Ovary (tissue), 9 donors: Measurements from ENCODE around the gene SLC66A3. TPM values are rescaled to one million over a fixed set of nuclear protein-coding genes. Genes with fewer than 3 reads are reported as not detected.
A peak's percentile ranks its signal among the peaks of the same experiment; 100 is the strongest.

Experiments used
- DNase-seq, 5 donors: peaks; one replicate each; pipeline ENCODE4 v3.0.0-alpha.2; 2019 to 2020
- H3K27ac ChIP-seq, 2 donors: fragments of 200-600 bp; one replicate each; pipeline versions ENCODE4 v1.5.1 to v1.8.0; 2019 to 2022
- H3K27me3 ChIP-seq: fragments of 200-600 bp; one replicate; pipeline ENCODE4 v1.8.0; 2022
- H3K36me3 ChIP-seq: fragments of 200-600 bp; sonication (generic); one replicate; pipeline ENCODE4 v1.5.1; 2019
- H3K4me1 ChIP-seq: one replicate; pipeline ENCODE4 v1.8.1; 2013; ENCODE audit warnings: mild to moderate bottlenecking, moderate library complexity; ENCODE audit not compliant: insufficient read depth
- H3K4me3 ChIP-seq: fragments of 200-600 bp; sonication (generic); one replicate; pipeline ENCODE4 v1.5.1; 2017
- H3K9me3 ChIP-seq, 2 donors: fragments of 200-600 bp in 1 of 2; sonication (generic) in 1 of 2; one replicate each; pipeline versions ENCODE4 v1.5.1 to v1.8.1; 2013 to 2019; ENCODE audit warnings: mild to moderate bottlenecking in 1 of 2, moderate library complexity in 1 of 2
- CTCF ChIP-seq, 3 donors: fragments of 450-650 bp in 2 of 3; fragments of 200-600 bp in 1 of 3; IDR thresholded peaks; one replicate each; pipeline versions ENCODE4 v1.5.1 to v1.8.0; 2016 to 2022; ENCODE audit warnings: antibody characterized with exemption in 3 of 3, mild to moderate bottlenecking in 1 of 3
- EP300 ChIP-seq: sonication (generic); formaldehyde crosslinking; IDR thresholded peaks from one replicate; pipeline ENCODE4 v1.6.1; 2017; ENCODE audit warnings: antibody characterized with exemption
- POLR2A ChIP-seq: fragments of 450-650 bp; IDR thresholded peaks from one replicate; pipeline ENCODE4 v1.6.1; 2017; ENCODE audit warnings: antibody characterized with exemption, mild to moderate bottlenecking, moderate library complexity
- WGBS, 3 donors: extraction: QIAGEN DNeasy Blood & Tissue Kit in 1 of 3; methylation state at CpG; one replicate each; pipeline versions ENCODE4 v1.1.5 to v1.1.7; 2013 to 2017; 5-methylcytosine and 5-hydroxymethylcytosine counted together
- intact Hi-C, 4 donors: fragments of 100-400 bp; cut with DNase I; formaldehyde crosslinking; loops; one replicate each; pipeline versions ENCODE4 v1.11.0 to v1.15.1; 2022 to 2023
- polyA plus RNA-seq, 2 donors: library from polyadenylated mRNA; stranded (reverse); fragments of 200-250 nt in 1 of 2; fragments of 350-450 nt in 1 of 2; fragmentation: Illumina TruSeq in 1 of 2; extraction: RNeasy Lipid Tissue Mini Kit (QIAGEN cat#74804) in 1 of 2; gene quantifications; one replicate each; pipeline ENCODE4 v1.2.3, GENCODE V29; 2013 to 2014
- total RNA-seq, 7 donors: library from RNA; depleted of rRNA in 2 of 7; stranded (reverse); fragments of >200 nt in 2 of 7; fragmentation: NEBNext Ultra II Directional in 3 of 7; extraction: Animal tissue kit (Norgen Biotek cat#: 25700) in 3 of 7; gene quantifications; one replicate each; pipeline versions ENCODE4 v1.1.0 to v1.2.4, GENCODE V29; 2016 to 2023
- donor health status: DM: no; HTN: no; CAD: no; lungs with moderate emphysema.
- donor health status: DM: no; HTN: no; CAD: no.
- donor health status: Bipolar disorder and iron deficiency.
- donor health status: DM: yes; HTN: yes; CAD: no.
- donor health status: DM: no; HTN: no; CAD: no.
- donor health status: DM: yes; HTN: yes; CAD: no.

Gene SLC66A3
- total and polyA plus RNA-seq, 9 donors: 22.9 to 76.2 (median 30.9) TPM

- TF ChIP-seq POLR2A (no peak), CTCF (IDR thresholded peaks at IDR 0.05) (peak in 1 of 3 donors; percentile 8), EP300 (no peak)
- 47 to 50% (median 48%) methylated on average over 35 of the region's 35 CpGs for WGBS, 3 donors
- Histone ChIP-seq H3K27ac (peak overlapping the region in 1 of 2 donors; percentile 87), H3K4me3 (peak overlapping the region; percentile 41), H3K27me3 (no peaks in the 10 kb centered on the region), H3K4me1 (peaks cover 2% of the 10 kb centered on the region), H3K36me3 (no peaks in the 10 kb centered on the region), H3K9me3 (no peaks in the 10 kb centered on the region)
- DNase-seq: peak in 1 of 5 donors; percentile 41
- intact Hi-C loops: loop anchor here in 1 of 4 donors (10.0 kb wide), 1 partner anchor 191 kb away; the partner anchor contains the start of gene ROCK2
Measured at GRCh38 chr2:11154016-11154922, 998 bp upstream of the SLC66A3 start.

- peak overlapping the region in 1 of 2 donors; percentile 87 for H3K27ac ChIP-seq
- TF ChIP-seq POLR2A (peak; percentile 8), EP300 (no peak)
- H3K9me3 ChIP-seq: no peaks in the 10 kb centered on the region
- H3K4me3 ChIP-seq: peak overlapping the region; percentile 41
- peak; percentile 98 to 100 (median 99) for DNase-seq
- H3K4me1 ChIP-seq: peaks cover 2% of the 10 kb centered on the region
- no peaks in the 10 kb centered on the region for H3K27me3 ChIP-seq
- no peaks in the 10 kb centered on the region for H3K36me3 ChIP-seq
- intact Hi-C loops: loop anchor here in 1 of 4 donors (10.0 kb wide), 1 partner anchor 190 kb away; the partner anchor contains the start of gene ROCK2
- WGBS, 3 donors: 0 to 1% (median 0%) methylated on average over 14 to 44 of the region's 49 CpGs
Measured at GRCh38 chr2:11154923-11155380, 315 bp upstream of the SLC66A3 start.

GRCh38 chr2:11156396-11157075 lies 1.3 kb downstream of the SLC66A3 start:
- intact Hi-C loops: loop anchor here in 1 of 4 donors (10.0 kb wide), 1 partner anchor 188 kb away; the partner anchor contains the start of gene ROCK2
- no peaks in the 10 kb centered on the region for H3K36me3 ChIP-seq
- H3K9me3 ChIP-seq: no peaks in the 10 kb centered on the region
- no peak overlapping the region for H3K4me3 ChIP-seq
- TF ChIP-seq EP300 (no peak), POLR2A (no peak), CTCF (IDR thresholded peaks at IDR 0.05) (no peak)
- H3K27ac ChIP-seq: no peak overlapping the region
- peaks cover 2% of the 10 kb centered on the region for H3K4me1 ChIP-seq
- H3K27me3 ChIP-seq: no peaks in the 10 kb centered on the region
- WGBS, 3 donors: 91 to 94% (median 92%) methylated on average over 13 of the region's 13 CpGs
- peak in 3 of 5 donors; percentile 54 to 60 (median 57) for DNase-seq

- H3K27me3 ChIP-seq: no peaks in the 10 kb centered on the region
- H3K4me1 ChIP-seq: peaks cover 2% of the 10 kb centered on the region
- no peaks in the 10 kb centered on the region for H3K9me3 ChIP-seq
- no peak overlapping the region for H3K4me3 ChIP-seq
- no peak overlapping the region for H3K27ac ChIP-seq
- WGBS, 3 donors: 85 to 99% (median 87%) methylated on average over 6 of the region's 6 CpGs
- H3K36me3 ChIP-seq: no peaks in the 10 kb centered on the region
- TF ChIP-seq CTCF (IDR thresholded peaks at IDR 0.05): no peak
- no peak for TF ChIP-seq POLR2A
- no peak for TF ChIP-seq EP300
- intact Hi-C loops: loop anchor here in 1 of 4 donors (10.0 kb wide), 1 partner anchor 188 kb away; the partner anchor contains the start of gene ROCK2
- no peak for DNase-seq
Measured at GRCh38 chr2:11157296-11157695, 2.0 kb downstream of the SLC66A3 start.
